Activated T-helper 2 cell treated with anti-CD3 and anti-CD28 coated beads, Interferon-gamma antibody, Interleukin-2, Interleukin-4, amounts not matched to agents 10 μg/mL and 5 μg/mL and 100 μg/mL, durations not matched to agents 14 hours and 24 hours and 36 hours (primary cell): Measurements from ENCODE around the gene UMAD1. TPM values are rescaled to one million over a fixed set of nuclear protein-coding genes. Genes with fewer than 3 reads are reported as not detected.
"Not testable (repeated sequence)": the region's sequence is repeated elsewhere in the genome, so short reads cannot be mapped to it uniquely, and the experiment has no call there.

ENCODE experiments used
- DNase-seq: peaks from one replicate; pipeline ENCODE4 v3.0.0; 2021; ENCODE audit warnings: low spot score
- H3K27ac Mint-ChIP-seq: one replicate; pipeline ENCODE4 v1.8.0; 2021; ENCODE audit warnings: mixed read lengths
- H3K27me3 Mint-ChIP-seq: one replicate; pipeline ENCODE4 v1.8.0; 2021; ENCODE audit warnings: low read depth, mixed read lengths
- H3K36me3 Mint-ChIP-seq: one replicate; pipeline ENCODE4 v1.8.0; 2021; ENCODE audit warnings: low read depth, mixed read lengths
- H3K4me1 Mint-ChIP-seq: one replicate; pipeline ENCODE4 v1.8.0; 2021; ENCODE audit warnings: low read depth, mixed read lengths
- H3K4me3 Mint-ChIP-seq: one replicate; pipeline ENCODE4 v1.8.0; 2021; ENCODE audit warnings: low read depth, mild to moderate bottlenecking, moderate library complexity, mixed read lengths
- H3K9me3 Mint-ChIP-seq: one replicate; pipeline ENCODE4 v1.8.0; 2021; ENCODE audit warnings: mixed read lengths
- intact Hi-C: fragments of 100-400 bp; cut with micrococcal nuclease; formaldehyde crosslinking; loops from one replicate; pipeline ENCODE4 v1.15.1; 2023
- total RNA-seq: library from RNA; stranded (reverse); gene quantifications from 2 replicates; pipeline ENCODE4 v1.2.3, GENCODE V29; 2022

UMAD1 gene
- total RNA-seq, 1 donor from 2014 or later = 16.0 TPM

DNA sequence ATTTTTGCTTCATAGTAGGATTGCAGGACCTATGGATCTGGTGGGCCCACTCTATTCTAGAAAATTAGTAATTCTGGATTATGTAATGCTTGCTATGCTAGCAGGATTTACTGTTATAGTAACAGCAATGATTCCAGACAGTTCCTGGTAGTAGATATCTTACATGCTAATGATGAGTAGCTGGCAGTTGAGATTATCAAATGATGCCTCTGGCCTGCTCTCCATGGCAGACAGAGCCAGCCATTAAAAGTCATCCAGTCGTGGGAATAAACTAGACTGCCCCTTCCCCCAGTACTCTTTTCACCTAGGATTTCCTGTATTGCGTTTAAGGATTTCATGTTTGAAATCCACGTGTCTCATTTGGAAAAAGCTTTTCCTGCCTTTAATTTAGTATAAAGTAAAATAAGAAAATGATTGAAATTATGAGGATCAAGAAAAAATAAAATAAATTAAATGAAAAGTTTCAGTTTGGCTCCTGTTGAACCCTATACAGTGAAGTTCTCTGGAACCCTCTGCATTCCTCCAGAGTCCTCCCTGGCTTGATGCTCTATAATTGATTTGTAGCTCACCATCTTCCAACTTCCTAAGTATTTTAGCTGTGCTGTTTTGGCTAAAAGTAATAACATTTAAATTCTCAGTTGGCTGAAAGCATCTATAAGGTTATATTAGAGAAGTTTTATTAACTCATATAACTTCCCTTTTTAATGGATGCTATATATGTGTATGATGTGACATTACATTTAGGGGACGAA, 14.6 kb downstream of the UMAD1 start:
- H3K27me3 Mint-ChIP-seq = no peaks in the 10 kb centered on the region
- peaks cover 20% of the 10 kb centered on the region for H3K4me1 Mint-ChIP-seq
- no peak overlapping the region for H3K27ac Mint-ChIP-seq
- H3K36me3 Mint-ChIP-seq = peaks cover 38% of the 10 kb centered on the region
- intact Hi-C loops = no loop called here
- DNase-seq = no peak
- H3K9me3 Mint-ChIP-seq = peaks cover 33% of the 10 kb centered on the region
- H3K4me3 Mint-ChIP-seq = no peak overlapping the region

GRCh38 chr7:7656459-7656858, 15.9 kb downstream of the UMAD1 start:
- Mint-ChIP-seq H3K36me3 (peaks cover 46% of the 10 kb centered on the region), H3K4me1 (peaks cover 23% of the 10 kb centered on the region), H3K9me3 (peaks cover 33% of the 10 kb centered on the region)
- intact Hi-C loops, H3K4me3 Mint-ChIP-seq, DNase-seq, H3K27ac Mint-ChIP-seq, H3K27me3 Mint-ChIP-seq: not testable (repeated sequence)

DNA sequence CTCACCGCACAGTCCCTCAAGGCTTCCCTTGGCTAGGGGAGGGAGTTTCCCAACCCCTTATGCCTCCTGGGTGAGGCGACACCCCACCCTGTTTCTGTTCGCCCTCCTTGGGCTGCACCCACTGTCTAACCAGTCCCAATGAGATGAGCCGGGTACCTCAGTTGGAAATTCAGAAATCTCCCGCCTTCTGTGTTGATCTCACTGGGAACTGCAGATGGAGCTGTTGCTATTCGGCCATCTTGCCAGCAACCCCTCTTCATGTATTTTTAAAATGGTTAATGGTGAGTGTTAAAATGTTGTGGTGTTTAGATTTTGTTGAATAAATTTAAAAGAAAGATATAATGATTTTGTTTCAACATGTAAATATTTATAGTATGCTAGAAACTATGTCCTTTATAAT, 22.0 kb downstream of the UMAD1 start:
- Mint-ChIP-seq H3K36me3 (peaks cover 35% of the 10 kb centered on the region), H3K9me3 (peaks cover 26% of the 10 kb centered on the region), H3K27ac (no peak overlapping the region), H3K27me3 (no peaks in the 10 kb centered on the region), H3K4me1 (peaks cover 13% of the 10 kb centered on the region), H3K4me3 (no peak overlapping the region)
- DNase-seq = no peak
- intact Hi-C loops = no loop called here

DNA sequence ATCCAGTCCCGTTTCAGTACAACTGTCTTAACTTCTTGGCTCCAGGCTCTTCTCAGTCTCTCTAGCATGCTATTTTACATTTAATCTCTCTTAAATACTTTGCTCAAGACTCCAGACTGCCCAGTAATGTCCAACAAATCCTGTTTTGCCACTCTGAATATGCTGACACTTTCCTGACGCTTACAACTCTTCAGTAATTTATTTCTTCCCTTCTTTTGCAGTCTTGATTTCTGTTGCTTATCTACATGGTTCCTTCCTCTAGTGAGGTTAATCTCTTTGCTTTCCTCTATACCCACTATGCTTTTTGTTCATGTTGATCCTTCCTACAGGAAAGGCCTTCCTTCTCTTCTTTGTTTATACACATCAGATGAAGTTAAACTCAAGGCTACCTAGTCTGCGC, 23.7 kb downstream of the UMAD1 start:
- Mint-ChIP-seq H3K36me3 (peaks cover 20% of the 10 kb centered on the region), H3K27me3 (no peaks in the 10 kb centered on the region), H3K27ac (no peak overlapping the region), H3K4me1 (peaks cover 13% of the 10 kb centered on the region), H3K9me3 (peaks cover 10% of the 10 kb centered on the region), H3K4me3 (no peak overlapping the region)
- DNase-seq = no peak
- intact Hi-C loops = no loop called here

- peaks cover 12% of the 10 kb centered on the region for H3K4me1 Mint-ChIP-seq
Measured at GRCh38 chr7:7665031-7665430, 24.5 kb downstream of the UMAD1 start.

GRCh38 chr7:7667187-7667586, 26.6 kb downstream of the UMAD1 start:
- Mint-ChIP-seq H3K4me1 (peaks cover 18% of the 10 kb centered on the region), H3K27me3 (no peaks in the 10 kb centered on the region), H3K9me3 (peaks cover 23% of the 10 kb centered on the region), H3K4me3 (no peak overlapping the region), H3K36me3 (peaks cover 26% of the 10 kb centered on the region), H3K27ac (no peak overlapping the region)
- DNase-seq = no peak
- intact Hi-C loops = no loop called here

More at GRCh38 chr7:7665031-7665430, 24.5 kb downstream of the UMAD1 start:
- H3K9me3 Mint-ChIP-seq = peaks cover 9% of the 10 kb centered on the region
- intact Hi-C loops = no loop called here
- DNase-seq = no peak
- H3K27ac Mint-ChIP-seq = no peak overlapping the region
- H3K4me3 Mint-ChIP-seq = no peak overlapping the region
- no peaks in the 10 kb centered on the region for H3K27me3 Mint-ChIP-seq
- peaks cover 19% of the 10 kb centered on the region for H3K36me3 Mint-ChIP-seq

DNA sequence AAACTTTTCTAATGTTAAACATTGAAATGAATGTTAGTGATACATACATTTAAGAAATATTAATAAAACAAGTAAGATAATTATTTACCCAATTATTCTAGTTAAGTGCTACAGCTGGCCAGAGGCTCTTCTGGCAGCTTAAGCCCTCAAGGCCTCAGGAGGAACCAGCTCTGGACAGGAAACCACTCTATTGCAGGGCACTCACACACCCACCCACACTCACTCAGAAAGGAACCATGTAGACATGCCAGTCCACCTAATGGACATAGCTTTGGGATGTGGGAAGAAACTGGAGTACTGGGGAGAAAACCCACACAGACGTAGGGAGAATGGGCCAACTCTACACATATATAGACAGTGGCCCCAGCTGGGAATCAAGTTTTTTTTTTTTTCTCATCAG, 28.2 kb downstream of the UMAD1 start:
- Mint-ChIP-seq H3K4me3 (no peak overlapping the region), H3K9me3 (peaks cover 28% of the 10 kb centered on the region)
- intact Hi-C loops = no loop called here

GRCh38 chr7:7670490-7670889, 29.9 kb downstream of the UMAD1 start:
- H3K27me3 Mint-ChIP-seq = no peaks in the 10 kb centered on the region
- no peak overlapping the region for H3K4me3 Mint-ChIP-seq
- no peak overlapping the region for H3K27ac Mint-ChIP-seq
- no peak for DNase-seq
- intact Hi-C loops = loop anchor here (5.0 kb wide), 2 partner anchors 462 to 527 kb away; no protein-coding TSS in a partner anchor
- peaks cover 48% of the 10 kb centered on the region for H3K36me3 Mint-ChIP-seq
- peaks cover 28% of the 10 kb centered on the region for H3K9me3 Mint-ChIP-seq
- peaks cover 26% of the 10 kb centered on the region for H3K4me1 Mint-ChIP-seq

More for the DNA sequence above, 28.2 kb downstream of the UMAD1 start:
- Mint-ChIP-seq H3K27ac (no peak overlapping the region), H3K36me3 (peaks cover 37% of the 10 kb centered on the region), H3K4me1 (peaks cover 28% of the 10 kb centered on the region), H3K27me3 (no peaks in the 10 kb centered on the region)
- no peak for DNase-seq

GRCh38 chr7:7671361-7671760, 30.8 kb downstream of the UMAD1 start:
- Mint-ChIP-seq H3K27me3 (no peaks in the 10 kb centered on the region), H3K27ac (peak overlapping the region; percentile 88), H3K36me3 (peaks cover 56% of the 10 kb centered on the region), H3K4me3 (no peak overlapping the region), H3K9me3 (peaks cover 28% of the 10 kb centered on the region), H3K4me1 (peaks cover 31% of the 10 kb centered on the region)
- intact Hi-C loops = loop anchor here (1.0 to 5.0 kb wide), 4 partner anchors 31 to 526 kb away; partner anchors contain the start of gene UMAD1
- DNase-seq = no peak

DNA sequence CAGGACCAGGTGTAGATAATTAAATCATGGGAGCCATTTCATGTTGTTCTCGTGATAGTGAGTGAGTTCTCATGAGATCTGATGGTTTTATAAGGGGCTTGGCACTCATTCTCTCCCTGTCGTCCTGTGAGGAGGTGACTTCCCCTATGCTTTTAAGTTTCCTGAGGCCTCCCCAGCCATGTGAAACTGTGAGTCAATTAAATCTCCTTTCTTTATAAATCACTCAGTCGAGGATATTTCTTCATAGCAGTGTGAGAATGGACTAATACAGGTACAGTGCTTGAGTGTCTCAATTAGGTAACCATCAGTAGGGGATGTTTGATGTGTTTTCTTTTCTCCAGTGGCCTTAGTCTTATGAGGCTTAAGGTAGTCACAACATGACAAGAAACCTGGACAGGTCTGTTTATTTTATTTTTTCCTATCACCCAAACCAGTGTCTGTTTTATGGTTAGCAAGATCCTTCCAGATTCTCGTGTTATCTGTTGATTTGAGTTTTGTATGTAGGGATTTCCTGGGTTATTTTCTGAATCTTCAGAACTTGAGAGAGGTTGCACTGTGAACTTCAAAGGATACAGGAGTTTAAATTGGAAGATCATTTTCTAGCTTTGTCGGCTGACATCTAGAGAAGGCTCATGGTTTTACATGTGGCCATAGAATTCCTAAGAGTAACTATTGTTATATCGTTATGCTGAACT, 32.1 kb downstream of the UMAD1 start:
- no peaks in the 10 kb centered on the region for H3K27me3 Mint-ChIP-seq
- intact Hi-C loops = loop anchor here (5.0 kb wide), 2 partner anchors 460 to 525 kb away; no protein-coding TSS in a partner anchor
- no peak for DNase-seq
- H3K36me3 Mint-ChIP-seq = peaks cover 59% of the 10 kb centered on the region
- H3K27ac Mint-ChIP-seq = peak overlapping the region; percentile 88
- peak overlapping the region; percentile 11 for H3K4me3 Mint-ChIP-seq
- H3K4me1 Mint-ChIP-seq = peaks cover 31% of the 10 kb centered on the region
- H3K9me3 Mint-ChIP-seq = peaks cover 31% of the 10 kb centered on the region

DNA sequence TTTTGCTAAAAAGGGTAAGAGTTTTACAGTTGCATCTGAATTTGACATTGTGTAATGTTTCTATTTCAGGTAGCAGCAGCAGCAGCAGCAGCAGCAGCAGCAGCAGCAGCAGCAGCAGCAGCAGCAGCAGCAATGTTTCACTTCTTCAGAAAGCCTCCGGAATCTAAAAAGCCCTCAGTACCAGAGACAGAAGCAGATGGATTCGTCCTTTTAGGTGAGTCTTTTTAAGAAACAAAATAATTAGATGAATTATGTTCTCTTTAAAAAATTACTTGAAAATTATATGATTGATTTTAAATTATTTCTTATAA, 32.6 kb downstream of the UMAD1 start:
- DNase-seq = no peak
- H3K36me3 Mint-ChIP-seq = peaks cover 64% of the 10 kb centered on the region
- no peak overlapping the region for H3K4me3 Mint-ChIP-seq
- intact Hi-C loops = loop anchor here (5.0 kb wide), 2 partner anchors 459 to 524 kb away; no protein-coding TSS in a partner anchor
- H3K27ac Mint-ChIP-seq = no peak overlapping the region
- H3K4me1 Mint-ChIP-seq = peaks cover 31% of the 10 kb centered on the region
- no peaks in the 10 kb centered on the region for H3K27me3 Mint-ChIP-seq
- H3K9me3 Mint-ChIP-seq = peaks cover 35% of the 10 kb centered on the region

GRCh38 chr7:7675686-7676085, 35.1 kb downstream of the UMAD1 start:
- no peak for DNase-seq
- Mint-ChIP-seq H3K36me3 (peaks cover 49% of the 10 kb centered on the region), H3K4me1 (peaks cover 35% of the 10 kb centered on the region), H3K4me3 (no peak overlapping the region), H3K27me3 (no peaks in the 10 kb centered on the region), H3K27ac (no peak overlapping the region), H3K9me3 (peaks cover 20% of the 10 kb centered on the region)
- intact Hi-C loops = no loop called here

DNA sequence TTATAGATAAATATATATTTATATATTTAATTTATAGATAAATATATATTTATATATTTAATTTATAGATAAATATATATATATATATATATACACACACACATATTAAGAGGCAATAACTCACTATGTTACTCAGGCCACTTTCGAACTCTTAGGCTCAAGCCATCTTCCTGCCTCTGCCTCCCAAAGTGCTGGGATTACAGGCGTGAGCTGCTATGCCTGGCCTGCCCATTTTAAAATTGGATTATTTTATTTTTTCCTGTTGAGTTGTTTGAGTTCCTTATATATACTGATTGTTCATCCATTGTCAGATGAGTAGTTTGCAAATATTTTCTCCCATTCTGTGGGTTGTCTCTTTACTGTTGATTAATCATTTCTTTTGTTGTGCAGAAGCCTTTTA, 39.1 kb downstream of the UMAD1 start:
- H3K27ac Mint-ChIP-seq, DNase-seq, H3K4me3 Mint-ChIP-seq: not testable (repeated sequence)

More for the DNA sequence above, 39.1 kb downstream of the UMAD1 start:
- H3K27me3 Mint-ChIP-seq, H3K9me3 Mint-ChIP-seq: not testable (repeated sequence)
- intact Hi-C loops = loop anchor here (2.0 to 5.0 kb wide), 5 partner anchors 293 to 617 kb away; no protein-coding TSS in a partner anchor
- Mint-ChIP-seq H3K36me3 (peaks cover 22% of the 10 kb centered on the region), H3K4me1 (peaks cover 21% of the 10 kb centered on the region)
